Colonic mucosa (tissue), 4 donors: Measurements from ENCODE around the gene SEMA6D. TPM values are rescaled to one million over a fixed set of nuclear protein-coding genes. Genes with fewer than 3 reads are reported as not detected.

Experiments
- DNase-seq: peaks from one replicate; pipeline ENCODE4 v3.0.0-alpha.2; 2020
- H3K27ac ChIP-seq: fragments of 200-600 bp; one replicate; pipeline ENCODE4 v1.8.0; 2021
- H3K27me3 ChIP-seq: fragments of 200-600 bp; one replicate; pipeline ENCODE4 v1.8.0; 2021
- H3K36me3 ChIP-seq: fragments of 200-600 bp; one replicate; pipeline ENCODE4 v1.8.0; 2021
- H3K4me1 ChIP-seq: fragments of 200-600 bp; one replicate; pipeline ENCODE4 v1.8.0; 2021; ENCODE audit warnings: mild to moderate bottlenecking
- H3K4me3 ChIP-seq: fragments of 200-600 bp; one replicate; pipeline ENCODE4 v1.8.0; 2021
- H3K9ac ChIP-seq, 2 donors: one replicate each; pipeline ENCODE4 v1.7.0; 2013; ENCODE audit warnings: control low read depth in 2 of 2, low read depth in 2 of 2, low read length in 2 of 2
- H3K9me3 ChIP-seq: fragments of 200-600 bp; one replicate; pipeline ENCODE4 v1.8.0; 2021
- intact Hi-C: fragments of 100-400 bp; cut with DNase I; formaldehyde crosslinking; loops from one replicate; pipeline ENCODE4 v1.14.1; 2022
- total RNA-seq, 2 donors: library from RNA; stranded (reverse); fragmentation: NEBNext Ultra II Directional in 1 of 2; extraction: Animal tissue kit (Norgen Biotek cat#: 25700) in 1 of 2; gene quantifications; one replicate each; pipeline ENCODE4 v1.2.1, GENCODE V29; 2021
- TF ChIP-seq, protein P1 (sequence below): fragments of 200-600 bp; IDR thresholded peaks from one replicate; pipeline ENCODE4 v1.8.0; 2022; ENCODE audit warnings: antibody characterized with exemption, mild to moderate bottlenecking
- donor health status: healthy.
- donor health status: DM: no; HTN: no; CAD: no.
- donor health status: DM: no; HTN: no; CAD: no.

The SEMA6D gene
- total RNA-seq, 2 donors from 2014 or later, result 26.4 to 34.7 TPM

DNA sequence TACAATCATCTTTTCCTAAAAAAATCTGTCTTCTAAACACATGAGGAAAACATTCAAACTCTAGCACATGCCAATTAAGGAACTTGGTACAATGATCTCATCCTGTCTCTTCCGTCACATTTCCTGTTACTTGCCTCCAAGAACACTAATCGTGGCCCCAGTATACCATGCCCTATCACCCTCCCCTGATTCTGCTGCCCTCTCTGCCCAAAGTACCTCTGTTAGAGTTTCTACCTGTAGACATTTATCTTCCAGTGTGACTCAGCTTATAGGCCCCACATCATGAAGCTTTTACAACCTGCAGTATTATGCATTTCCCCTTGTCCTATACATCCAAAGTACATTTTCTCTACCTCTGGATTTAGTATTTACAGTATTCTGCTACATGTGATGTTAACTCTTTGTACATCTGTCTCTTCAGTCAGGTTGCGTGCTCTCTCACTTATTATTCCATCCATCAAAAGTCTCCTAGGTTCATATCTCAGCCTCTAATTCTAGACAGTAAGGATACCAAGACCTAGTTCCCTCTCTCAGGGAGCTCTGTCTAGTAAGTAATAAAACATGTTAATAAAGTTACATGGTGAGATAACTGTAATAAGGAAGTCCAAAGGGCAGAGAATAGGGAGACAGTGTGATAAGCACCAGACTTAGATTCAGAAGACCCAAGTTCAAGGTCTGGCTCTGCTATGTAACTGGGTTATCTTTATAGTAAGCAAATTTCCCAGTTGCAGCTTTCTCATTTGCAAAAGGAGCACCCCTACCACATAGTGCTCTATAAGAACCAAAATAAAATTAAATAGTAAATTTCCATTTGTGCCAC, 8.9 kb upstream of the SEMA6D start:
- no peaks in the 10 kb centered on the region for H3K36me3 ChIP-seq
- peak; percentile 73 for DNase-seq
- H3K9ac ChIP-seq, result peak overlapping the region in 1 of 2 donors; percentile 43
- H3K27me3 ChIP-seq, result no peaks in the 10 kb centered on the region
- H3K4me3 ChIP-seq, result no peak overlapping the region
- intact Hi-C loops, result no loop called here
- H3K4me1 ChIP-seq, result no peaks in the 10 kb centered on the region
- TF ChIP-seq, protein P1, sequence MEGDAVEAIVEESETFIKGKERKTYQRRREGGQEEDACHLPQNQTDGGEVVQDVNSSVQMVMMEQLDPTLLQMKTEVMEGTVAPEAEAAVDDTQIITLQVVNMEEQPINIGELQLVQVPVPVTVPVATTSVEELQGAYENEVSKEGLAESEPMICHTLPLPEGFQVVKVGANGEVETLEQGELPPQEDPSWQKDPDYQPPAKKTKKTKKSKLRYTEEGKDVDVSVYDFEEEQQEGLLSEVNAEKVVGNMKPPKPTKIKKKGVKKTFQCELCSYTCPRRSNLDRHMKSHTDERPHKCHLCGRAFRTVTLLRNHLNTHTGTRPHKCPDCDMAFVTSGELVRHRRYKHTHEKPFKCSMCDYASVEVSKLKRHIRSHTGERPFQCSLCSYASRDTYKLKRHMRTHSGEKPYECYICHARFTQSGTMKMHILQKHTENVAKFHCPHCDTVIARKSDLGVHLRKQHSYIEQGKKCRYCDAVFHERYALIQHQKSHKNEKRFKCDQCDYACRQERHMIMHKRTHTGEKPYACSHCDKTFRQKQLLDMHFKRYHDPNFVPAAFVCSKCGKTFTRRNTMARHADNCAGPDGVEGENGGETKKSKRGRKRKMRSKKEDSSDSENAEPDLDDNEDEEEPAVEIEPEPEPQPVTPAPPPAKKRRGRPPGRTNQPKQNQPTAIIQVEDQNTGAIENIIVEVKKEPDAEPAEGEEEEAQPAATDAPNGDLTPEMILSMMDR, result no peak
- peak overlapping the region; percentile 70 for H3K27ac ChIP-seq
- H3K9me3 ChIP-seq, result no peaks in the 10 kb centered on the region

DNA sequence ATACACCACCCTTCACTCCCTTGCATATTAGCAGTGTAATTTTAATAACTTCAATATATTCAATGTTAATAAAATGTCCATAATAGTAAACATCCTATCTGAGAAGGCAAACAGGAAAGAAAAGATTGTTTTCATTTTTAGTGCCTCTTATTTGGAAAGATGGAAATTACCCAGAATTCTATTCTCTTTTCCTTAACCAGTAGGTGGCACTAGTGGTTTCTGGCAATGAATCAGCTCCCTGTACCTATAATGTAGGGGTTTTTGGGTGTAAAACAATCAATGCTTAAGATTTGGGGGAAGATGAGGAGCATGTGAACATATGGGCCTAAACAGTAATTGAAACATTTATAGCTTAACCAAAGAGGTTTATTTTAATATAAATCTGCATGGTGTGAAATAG, 5.7 kb upstream of the SEMA6D start:
- no peak overlapping the region for H3K9ac ChIP-seq
- DNase-seq, result no peak
- intact Hi-C loops, result no loop called here
- no peaks in the 10 kb centered on the region for H3K9me3 ChIP-seq
- H3K4me3 ChIP-seq, result no peak overlapping the region
- H3K36me3 ChIP-seq, result no peaks in the 10 kb centered on the region
- H3K27me3 ChIP-seq, result no peaks in the 10 kb centered on the region
- TF ChIP-seq, protein P1, result peak; percentile 53
- no peaks in the 10 kb centered on the region for H3K4me1 ChIP-seq
- no peak overlapping the region for H3K27ac ChIP-seq

DNA sequence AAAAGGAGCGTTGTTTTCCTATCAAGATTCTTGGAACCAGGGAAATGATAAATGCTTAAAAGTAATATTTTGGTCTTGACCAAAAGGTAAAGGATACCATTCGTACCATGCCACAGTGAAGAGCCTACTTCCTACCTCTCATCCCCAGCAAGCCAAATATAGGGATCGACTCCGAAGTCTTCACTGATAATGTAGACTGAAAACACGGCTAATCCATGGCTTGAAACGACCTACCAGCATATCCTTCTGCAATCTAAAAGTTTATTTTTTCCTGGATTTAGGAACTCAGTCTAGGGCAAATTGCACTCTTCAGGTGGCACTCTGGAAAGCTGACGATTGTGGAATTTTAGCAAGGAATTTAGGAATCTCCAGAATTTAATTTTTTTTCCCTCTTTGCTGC, 1.9 kb upstream of the SEMA6D start:
- DNase-seq, result no peak
- Histone ChIP-seq H3K36me3 (no peaks in the 10 kb centered on the region), H3K9ac (no peak overlapping the region), H3K27ac (no peak overlapping the region), H3K27me3 (no peaks in the 10 kb centered on the region), H3K4me3 (no peak overlapping the region), H3K9me3 (no peaks in the 10 kb centered on the region), H3K4me1 (peaks cover 5% of the 10 kb centered on the region)
- TF ChIP-seq, protein P1, result no peak
- intact Hi-C loops, result loop anchor here (5.0 kb wide), 1 partner anchor 272 kb away; no protein-coding TSS in a partner anchor

DNA sequence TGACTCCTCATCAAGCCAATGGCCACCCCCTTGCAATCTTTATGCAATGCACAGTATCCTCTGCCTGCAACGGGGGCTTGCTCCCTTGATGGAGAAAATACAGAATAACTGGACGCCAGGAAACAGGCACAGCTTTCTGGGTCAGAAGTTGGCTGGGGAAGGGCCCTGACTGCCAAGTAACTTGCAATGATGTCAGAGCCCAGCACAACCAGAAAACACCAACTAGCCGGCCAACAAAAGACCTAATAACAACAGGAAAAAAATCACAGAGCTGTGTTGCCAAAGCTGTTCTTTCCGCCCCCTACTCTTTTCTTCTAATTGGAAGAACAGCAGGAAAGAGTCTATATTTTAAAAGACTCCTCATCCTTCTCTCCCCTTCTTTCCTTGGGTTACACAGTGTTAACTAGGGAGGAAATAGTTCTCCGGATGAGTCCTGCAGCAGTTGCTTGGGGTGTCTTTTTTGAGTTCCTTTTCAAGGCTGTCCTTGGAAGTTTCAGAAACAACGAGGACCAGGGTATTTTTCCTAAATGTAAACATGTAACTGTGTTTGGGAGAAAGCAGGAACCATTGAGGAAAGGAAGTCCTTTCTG, 1.4 kb upstream of the SEMA6D start:
- no peaks in the 10 kb centered on the region for H3K27me3 ChIP-seq
- peak overlapping the region in 1 of 2 donors; percentile 29 for H3K9ac ChIP-seq
- no peaks in the 10 kb centered on the region for H3K9me3 ChIP-seq
- peaks cover 5% of the 10 kb centered on the region for H3K4me1 ChIP-seq
- H3K36me3 ChIP-seq, result no peaks in the 10 kb centered on the region
- intact Hi-C loops, result loop anchor here (5.0 kb wide), 1 partner anchor 271 kb away; no protein-coding TSS in a partner anchor
- H3K27ac ChIP-seq, result no peak overlapping the region
- H3K4me3 ChIP-seq, result no peak overlapping the region
- peak; percentile 28 for DNase-seq
- TF ChIP-seq, protein P1, result no peak

DNA sequence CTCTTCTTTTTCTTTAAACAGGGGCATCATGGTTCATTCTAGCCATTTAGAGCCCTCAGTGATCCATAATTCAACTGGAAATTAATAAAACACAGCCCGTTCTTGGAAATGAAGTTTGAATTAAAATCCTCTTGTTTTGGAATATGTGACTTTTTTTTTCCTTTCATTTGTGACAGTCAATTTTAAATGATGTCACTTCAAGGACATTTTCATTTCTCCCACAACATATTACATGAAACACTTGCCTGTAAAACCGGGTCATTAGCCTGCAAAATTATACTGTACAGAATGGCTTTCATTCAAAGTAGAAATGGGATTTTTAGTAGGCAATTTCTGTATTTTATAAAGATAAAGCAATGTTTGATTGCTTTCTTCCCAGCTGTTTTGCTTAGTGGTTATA, 789 bp upstream of the SEMA6D start:
- intact Hi-C loops, result loop anchor here (5.0 kb wide), 1 partner anchor 271 kb away; no protein-coding TSS in a partner anchor

More for the DNA sequence above, 789 bp upstream of the SEMA6D start:
- Histone ChIP-seq H3K4me1 (peaks cover 5% of the 10 kb centered on the region), H3K27me3 (no peaks in the 10 kb centered on the region), H3K36me3 (no peaks in the 10 kb centered on the region), H3K4me3 (peak overlapping the region; percentile 75), H3K9ac (peak overlapping the region in 1 of 2 donors; percentile 29), H3K9me3 (no peaks in the 10 kb centered on the region), H3K27ac (peak overlapping the region; percentile 60)
- TF ChIP-seq, protein P1, result no peak
- DNase-seq, result no peak
